Measurements from ENCODE around the gene HIBADH.
"Not testable (repeated sequence)": the region's sequence is repeated elsewhere in the genome, so short reads cannot be mapped to it uniquely, and the experiment has no call there.

HIBADH gene

DNA sequence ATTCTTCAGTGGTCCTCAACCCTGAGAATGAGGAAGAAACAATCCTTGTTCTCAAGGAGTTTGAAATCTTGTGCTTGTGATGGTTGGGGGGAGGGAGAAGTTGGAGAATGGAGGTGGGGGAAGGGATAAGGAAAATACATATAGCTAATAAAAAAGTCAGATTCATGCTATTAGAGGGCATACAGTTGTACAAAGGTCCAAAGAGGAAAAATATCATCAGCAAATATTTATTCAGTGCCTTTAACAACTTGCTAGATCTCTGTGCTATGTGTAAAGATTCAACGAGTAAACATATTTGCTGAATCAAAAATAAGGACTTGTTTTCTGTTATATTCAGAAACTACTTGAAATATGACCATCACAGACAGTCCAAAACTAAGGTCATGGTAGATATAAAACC lies 114.4 kb downstream of the HIBADH start:
- no peak for DNase-seq

DNA sequence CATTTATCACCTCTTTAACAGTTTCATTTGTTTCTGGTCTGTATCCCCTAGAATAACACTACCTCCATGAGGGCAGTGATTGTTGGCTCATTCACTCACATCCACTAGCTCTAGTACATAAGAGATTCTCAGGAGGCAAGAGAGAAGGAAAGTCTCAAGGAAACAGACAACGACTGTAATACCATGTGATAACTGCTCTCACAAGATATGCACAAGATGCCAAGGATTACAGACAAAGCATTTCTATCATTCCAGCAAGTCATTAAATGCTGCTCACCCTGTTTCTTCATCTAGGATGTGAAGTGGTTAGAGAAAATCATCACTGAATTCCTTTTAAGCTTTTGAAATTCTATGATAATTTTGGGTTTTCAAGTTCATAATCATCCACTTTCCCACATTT lies 115.3 kb downstream of the HIBADH start:
- DNase-seq, result no peak

DNA sequence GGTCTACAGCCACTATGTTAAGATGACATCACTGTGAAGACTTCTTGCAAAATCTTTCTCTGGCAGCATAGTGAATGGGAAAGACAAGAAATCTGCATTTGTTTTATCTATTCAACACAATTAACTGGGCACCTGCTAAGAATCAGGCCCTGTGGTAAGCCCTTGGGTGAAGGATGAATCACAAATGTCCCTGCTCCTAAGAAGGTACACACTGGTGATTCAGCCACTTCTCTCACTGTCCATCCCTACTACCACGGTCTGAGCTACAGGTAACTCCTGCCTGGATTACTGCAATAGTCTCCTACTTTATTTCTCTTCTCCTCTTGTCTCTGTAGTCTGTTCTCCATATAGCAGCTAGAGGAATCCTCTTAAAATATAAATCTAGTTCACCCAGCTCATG lies 116.1 kb downstream of the HIBADH start:
- DNase-seq, result no peak

DNA sequence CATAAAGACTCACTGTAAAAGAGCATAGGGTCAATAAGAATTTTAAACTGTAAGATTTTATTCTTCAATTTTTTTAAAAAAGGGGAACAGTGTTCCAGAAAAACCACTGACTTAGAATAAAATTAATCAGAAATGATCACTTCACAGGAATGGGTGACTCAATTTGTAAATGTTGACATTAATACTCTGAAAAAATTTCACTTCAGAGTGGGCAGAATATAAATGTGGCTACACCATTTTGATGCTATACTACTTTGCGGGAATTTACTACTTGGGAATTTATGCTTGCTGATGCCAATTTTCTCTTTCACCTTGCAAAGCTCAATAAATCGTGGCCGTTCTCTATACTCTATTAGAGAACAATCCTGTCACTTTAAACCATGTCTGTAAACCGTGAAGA lies 126.9 kb downstream of the HIBADH start:
- no peak for DNase-seq

DNA sequence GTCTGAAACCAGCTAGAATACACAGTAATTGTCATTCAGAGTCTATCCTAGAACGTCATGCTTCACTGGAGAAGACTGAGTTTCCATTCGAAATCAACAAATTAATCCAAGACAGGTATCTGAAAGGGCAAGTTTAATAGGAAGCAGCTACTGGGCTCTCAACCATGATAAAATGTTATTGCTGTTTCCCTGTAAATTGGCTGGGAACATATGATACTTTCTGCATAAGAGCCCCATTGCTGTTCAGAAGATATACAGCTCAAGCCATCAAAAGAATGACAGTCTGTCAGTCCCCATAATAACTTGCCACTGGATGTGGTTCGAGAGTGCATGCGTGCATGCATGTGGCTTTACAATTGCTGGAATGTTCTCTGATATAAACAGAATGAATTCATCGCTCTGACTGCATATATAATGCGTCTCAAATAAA lies 129.0 kb downstream of the HIBADH start:
- DNase-seq, result no peak

DNA sequence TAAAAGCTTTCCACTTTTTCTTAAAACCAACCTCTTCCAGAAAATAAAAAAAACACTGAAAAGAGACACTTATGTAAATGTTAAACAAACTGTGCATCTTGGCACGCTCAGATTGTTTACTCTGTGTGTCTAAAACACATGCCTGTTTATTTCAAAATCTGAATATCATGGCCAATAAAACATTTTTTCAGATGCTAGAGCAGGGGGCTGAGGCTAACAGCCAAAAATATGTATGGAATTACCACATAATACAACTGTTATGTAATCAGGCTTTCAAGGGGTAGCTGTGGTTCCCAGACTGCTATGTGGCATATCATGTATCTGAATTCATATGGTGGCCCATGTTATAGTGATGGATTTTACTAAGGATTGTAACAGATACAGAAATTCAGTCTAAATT lies 130.4 kb downstream of the HIBADH start:
- DNase-seq, result no peak

DNA sequence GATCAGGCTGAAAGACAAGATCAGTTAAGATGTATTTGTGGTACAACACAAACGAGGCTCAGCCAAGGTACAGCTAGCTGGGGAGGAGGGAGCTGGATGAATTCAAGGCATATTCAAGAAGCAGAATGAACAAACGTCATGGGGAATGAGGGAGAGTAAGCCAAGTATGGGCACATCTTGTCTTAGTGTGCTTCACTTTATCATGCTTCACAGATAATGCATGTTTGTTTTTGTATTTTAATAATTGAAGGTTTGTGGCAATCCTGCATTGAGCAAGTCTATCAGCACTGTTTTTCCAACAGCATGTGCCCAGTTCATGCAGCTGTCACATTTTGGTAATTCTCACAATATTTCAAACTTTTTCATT lies 135.4 kb downstream of the HIBADH start:
- DNase-seq, result no peak

DNA sequence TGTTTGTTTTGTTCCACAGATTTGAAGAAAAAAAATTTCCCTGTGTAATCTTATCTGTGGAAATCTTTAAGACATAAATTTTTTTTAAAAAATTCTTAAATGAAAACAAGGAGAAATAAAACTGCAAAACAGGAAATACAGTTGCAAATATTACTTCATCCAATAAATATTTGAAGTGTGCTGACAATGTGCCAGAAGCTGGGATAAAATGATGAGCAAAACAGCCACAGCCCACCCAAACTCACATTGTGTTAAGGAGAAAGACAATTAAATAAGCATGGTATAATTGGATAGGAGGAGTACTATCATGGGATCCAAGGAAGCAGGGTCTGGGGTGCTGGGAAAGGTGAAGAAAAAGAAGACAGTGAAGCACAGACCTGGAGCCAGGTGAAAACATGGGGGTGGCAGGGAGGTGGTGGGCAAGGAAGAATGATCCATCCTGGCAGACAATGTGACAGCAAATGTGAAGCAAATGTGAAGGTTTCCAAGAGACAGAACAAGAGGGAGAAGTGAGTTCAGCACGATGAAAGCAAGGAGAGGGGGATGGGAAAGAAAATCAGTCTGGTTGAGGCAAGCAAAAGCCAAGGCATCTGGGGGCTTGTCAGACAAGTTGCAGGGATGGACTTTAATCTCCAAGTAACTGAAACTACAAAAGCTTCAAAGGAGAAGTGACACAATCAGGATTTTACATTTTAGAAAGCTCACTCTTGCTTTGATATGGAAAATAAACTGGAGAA lies 135.9 kb downstream of the HIBADH start:
- DNase-seq, result no peak

DNA sequence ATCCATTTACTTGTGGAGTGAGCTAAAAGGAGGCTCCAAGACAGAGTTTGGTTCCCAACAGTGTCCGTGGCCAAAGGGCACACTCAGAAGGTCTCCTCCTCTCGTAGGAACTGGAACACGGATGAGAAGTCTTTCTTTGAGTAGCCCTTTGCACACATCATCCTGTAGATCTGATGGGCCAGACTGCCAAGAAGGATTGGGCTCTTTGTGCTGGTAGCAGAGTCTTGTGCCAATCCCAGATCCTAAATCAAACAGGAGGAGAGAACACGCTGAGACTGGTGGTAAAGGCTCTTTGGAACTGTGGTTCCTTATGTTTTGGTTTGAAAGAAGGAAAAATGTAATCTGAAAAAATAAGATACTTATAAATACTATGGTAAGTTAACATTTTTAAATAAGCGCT lies 136.6 kb downstream of the HIBADH start:
- no peak for DNase-seq

DNA sequence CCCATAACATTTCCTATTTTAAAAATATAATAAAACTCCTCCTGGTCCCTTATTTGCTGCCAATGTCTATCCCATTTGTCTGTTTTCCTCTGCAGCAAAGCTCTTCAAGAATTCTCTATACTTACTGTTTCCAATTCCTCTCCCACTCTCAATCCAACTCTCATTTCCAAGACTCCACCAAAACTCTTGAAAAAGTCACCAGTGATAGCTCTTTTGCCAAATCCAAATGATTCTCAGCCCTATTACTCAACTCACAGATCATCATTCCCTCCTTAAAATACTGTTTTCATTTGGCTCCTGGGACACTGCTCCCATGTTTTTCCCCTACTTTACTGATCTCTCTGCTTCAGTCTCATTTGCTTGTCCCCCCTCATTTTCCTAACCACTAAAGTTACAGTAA lies 139.4 kb downstream of the HIBADH start:
- DNase-seq, result no peak

DNA sequence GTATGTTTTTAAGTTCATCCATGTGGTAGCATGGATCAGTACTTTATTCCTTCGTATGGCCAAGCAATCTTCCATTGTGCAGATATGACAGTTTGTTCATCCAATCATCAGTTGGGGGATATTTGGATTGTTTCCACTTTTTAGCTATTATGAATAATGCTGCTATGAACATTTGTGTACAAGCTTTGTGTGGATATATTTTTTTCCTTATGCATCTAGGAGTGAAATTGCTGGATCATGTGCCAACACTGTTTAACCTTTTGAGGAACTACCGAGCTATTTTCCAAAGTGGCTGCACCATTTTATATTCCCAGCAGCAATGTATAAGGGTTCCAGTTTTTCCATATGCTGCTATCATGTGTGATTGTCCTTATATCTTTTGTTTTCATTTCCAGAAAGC lies 140.1 kb downstream of the HIBADH start:
- no peak for DNase-seq

DNA sequence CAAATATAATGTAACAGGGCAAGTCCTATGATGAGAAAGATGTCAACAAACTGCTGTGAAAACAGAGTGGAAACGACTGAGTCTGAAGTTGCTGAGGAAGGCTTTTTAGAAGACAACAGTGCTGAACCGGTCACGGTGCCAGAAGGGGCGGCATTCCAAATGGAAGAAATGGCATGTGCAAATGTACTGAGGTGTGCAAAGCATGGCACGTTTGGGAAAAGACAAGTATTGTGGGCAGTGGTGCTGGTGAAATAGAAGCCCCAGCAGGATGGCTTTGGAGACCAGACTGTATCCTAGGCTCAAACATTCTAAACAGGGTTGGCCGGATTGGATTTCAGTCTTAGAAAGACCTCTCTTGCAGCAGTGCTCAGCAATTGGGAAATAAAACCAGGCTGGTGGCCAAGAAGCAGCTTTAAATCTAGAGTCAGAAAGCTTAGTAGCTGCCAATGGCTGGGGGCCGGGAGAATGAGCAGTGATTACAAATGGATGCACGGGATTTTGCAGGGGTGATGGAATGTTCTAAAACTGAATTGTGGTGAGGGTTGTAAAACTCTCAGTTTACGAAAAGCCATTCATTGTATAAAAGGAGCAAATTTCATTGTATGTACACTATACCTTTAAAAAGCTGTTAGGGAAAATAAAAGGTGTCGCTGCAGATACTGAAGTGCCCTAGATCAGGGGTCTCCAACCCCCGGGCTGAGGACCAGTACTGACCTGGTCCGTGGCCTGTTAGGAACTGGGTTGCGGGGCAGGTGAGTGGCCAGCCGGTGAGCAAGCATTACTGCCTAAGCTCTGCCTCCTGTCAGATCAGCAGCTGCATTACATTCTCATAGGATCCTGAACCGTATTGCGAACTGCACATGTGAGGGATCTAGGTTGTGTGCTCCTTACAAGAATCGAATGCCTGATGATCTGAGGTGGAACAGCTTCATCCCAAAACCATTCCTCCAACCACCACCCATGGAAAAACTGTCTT lies 141.6 kb downstream of the HIBADH start:
- no peak for DNase-seq

DNA sequence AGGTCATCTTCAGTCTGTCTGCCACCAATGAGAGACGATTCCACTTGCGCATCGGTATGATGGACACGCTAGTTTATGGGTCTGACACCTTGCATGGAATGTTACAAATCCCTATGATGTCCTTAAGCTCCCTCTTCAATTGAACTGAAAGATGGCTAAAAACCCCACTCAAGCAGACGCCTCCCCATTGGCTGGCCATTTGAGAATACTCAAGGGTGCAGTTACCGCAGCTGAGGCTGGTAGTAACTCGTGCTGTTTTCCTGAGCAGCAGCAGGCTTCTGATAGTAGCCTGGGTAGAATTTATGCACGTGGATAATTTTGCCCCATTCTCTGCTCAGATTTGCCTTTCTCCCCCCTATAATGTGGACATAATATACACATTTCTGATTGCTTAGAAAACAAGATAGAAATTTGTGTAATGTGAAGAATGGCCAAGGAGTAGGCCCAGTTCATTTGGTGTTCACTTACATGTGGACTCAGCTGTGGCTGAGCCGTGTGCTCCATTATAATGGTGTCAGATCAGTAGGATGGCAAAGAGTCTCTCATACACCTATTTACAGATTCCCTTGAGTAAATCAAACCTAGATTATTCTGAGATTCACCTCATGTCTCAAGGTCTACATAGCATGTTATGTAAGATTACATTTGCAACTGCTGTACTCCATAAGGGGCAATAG lies 142.8 kb downstream of the HIBADH start:
- no peak for DNase-seq

DNA sequence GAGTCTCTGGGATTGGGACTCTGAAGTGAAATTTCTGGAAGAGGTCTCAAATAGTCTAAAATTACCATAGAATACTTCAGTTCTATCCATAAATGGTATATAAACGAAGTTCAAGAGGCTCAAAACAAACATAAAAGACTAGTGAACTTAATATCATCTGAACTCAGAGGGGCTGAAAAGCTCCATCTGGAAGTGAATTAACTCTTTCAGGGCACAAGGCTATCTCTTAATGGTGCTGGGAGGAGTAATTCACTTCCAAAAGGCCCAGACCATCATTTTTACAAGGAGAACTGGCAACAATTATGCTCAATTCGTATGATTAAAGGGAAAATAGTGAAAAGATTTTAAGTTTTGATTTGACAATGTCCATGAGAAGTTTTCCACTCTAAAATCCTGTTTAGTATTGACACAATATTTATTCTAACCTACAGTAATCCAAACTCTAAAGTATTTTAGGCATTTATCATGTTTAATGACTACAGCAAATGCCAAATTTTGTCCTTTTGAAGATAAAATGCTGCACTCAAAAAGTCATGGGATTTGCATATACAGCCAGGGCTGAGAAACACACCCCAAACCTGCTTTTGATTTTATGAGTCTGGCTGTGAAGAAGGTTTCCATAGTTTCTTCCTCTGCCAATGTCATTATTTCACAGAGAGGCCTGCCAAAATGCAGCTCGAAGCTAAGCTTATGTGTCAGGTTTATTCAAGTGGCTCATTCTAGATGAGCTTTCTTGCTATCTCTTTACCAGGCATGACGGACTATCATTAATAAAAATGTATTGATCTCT lies 143.9 kb downstream of the HIBADH start:
- no peak for DNase-seq

DNA sequence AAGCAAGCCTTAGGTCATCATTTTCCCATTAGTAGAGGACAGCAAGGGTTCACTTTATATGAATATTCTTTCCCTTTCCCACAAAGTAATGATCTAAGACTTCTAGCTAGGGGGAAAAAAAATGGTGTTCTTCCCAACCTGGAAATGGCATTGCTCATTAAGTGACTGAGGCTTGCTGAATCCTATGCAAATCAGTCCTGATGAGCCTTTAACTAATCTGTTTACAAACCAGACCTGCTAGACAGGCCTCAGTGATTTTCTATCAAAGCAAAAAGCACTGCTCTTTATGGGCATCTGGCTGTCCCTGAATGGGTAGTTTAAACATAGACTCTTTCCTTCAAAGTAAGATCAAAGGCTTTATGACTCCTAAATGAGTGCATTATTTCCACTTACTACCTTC lies 146.3 kb downstream of the HIBADH start:
- DNase-seq, result no peak

DNA sequence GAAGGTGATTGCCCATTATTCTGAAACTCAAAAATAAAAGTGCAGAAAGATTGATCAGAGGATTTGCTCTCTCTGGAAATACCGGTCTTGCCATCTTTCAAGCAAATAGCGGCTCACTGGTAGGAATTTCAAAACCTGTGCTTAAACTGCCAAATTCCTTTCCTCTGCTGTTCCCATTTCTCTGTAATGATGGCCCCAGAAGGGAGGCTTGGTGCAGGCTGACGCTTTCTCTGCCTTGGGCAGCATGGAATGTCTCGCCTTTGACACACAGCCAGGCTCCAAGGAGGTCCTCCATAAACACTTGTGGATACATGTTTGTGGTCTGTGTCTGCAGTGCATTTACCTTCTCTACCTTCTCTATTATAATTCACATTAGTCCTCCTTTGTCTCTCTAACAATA lies 146.8 kb downstream of the HIBADH start:
- DNase-seq, result no peak

DNA sequence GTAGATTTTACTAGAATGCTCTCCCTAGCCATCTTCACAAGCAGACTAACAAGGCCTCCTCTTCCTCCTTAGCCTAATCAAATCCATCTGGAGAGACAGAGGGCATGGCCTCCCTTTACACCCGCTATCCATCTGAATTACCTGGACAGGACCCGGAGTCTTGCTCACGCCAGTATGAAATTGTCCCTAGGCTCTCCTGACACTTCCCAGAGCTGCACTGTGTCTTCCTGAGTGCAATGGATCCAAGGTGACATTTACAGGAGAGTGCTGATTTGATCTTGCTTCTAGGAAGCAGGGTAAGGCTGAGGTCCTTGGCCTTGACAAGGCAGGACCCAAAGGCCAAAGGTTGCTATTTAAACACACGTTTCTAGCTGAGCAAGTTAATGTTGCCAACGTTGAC lies 147.8 kb downstream of the HIBADH start:
- no peak for DNase-seq

DNA sequence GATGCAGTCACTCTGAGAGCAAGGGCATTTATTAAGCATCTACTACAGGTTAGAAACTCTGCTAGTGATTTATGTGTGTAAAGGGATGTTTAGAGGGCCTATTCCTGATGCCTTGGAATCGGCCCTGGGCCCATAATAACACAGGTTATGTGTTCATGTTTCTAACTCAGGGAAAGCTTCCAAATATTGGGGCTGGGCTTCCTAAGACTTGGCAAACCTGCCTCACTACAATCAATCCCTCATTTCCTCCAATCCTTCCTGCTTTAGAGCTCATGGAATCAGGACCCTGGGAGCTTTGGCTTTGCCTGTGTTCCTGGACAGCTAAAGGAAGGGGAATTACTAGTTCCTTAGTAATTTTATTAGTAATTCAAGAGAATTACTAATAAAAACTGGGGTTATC lies 148.8 kb downstream of the HIBADH start:
- DNase-seq, result no peak

DNA sequence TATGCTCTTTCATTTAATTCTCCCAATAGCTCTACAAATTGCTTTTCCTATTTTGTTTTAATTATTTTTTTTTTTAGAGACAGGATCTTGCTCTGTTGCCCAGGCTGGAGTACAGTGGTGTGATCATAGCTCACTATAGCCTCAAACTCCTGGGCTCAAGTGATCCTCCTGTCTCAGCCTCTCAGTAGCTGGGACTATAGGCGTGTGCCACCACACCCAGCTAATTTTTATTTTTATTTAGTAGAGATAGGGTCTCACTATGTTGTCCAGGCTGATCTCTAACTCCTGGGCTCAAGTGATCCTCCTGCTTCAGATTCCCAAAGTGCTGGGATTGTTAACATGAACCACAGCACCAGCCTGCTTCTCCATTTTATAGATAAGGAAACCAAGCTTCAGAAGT lies 151.3 kb downstream of the HIBADH start:
- not testable (repeated sequence) for DNase-seq

DNA sequence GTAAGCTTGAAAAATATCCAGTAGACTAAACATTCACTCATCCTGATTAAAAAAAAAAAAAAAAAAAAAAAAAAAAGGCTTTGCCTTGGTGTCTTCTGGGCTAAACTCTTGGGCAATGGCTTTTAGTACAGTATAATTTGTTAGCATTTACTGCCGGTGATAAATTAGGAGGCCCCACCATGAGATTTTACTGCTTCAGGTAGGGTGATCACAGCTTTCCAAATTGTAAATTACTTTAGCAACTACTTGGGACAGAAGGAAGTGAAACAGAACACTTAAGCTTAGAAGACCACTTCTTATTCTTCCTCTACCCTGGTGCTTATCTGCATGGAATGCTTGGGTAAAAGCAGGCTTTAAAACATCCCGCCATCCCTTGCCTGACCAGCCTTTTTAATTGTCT lies 152.1 kb downstream of the HIBADH start:
- DNase-seq, result no peak

DNA sequence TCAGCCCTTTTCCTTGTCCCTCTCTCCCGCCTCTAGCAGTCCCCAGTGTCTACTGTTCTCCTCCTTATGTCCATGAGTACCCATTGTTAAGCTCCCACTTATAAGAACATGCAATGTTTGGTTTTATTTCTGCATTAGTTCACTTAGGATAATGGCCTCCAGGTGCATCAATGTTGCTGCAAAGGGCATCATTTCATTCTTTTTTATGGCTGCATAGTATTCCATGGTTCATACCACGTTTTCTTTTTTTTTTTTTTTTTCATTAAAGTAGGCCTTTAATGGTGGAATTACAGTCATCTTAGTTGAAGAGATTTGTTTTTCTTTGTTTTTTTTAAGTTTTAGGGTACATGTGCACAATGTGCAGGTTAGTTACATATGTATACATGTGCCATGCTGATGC lies 160.8 kb downstream of the HIBADH start:
- DNase-seq, result not testable (repeated sequence)

DNA sequence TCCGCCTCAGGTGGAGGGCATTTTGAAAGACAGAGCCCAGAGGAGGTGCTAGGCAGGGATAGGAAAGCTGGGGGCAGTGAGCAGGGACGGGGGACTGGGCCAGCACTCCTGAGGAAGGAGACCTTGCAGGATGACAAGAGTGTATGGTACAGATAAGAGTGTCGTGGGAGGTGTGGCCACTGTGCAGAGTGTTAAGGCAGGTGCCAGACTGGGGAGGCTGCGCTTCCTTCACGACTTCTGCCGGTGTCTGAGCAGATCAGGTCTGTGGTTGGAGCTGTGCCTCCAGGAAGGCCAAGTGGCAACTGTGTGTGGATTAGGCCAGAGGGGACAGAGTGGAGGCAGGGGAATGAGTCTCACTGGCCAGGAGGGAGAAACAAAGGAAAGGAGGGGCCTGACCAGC lies 161.7 kb downstream of the HIBADH start:
- DNase-seq, result no peak

Measured in right kidney (tissue), 1 donor.